HG02610 (cell line): ENCODE results near the gene DDX41.
"Not testable (repeated sequence)": the region's sequence is repeated elsewhere in the genome, so short reads cannot be mapped to it uniquely, and the experiment has no call there.

Experiments
- ATAC-seq: cut with Tn5 transposase; IDR thresholded peaks from one replicate; pipeline ENCODE4 v1.9.1; 2021; ENCODE audit warnings: mild to moderate bottlenecking, moderate library complexity; ENCODE audit not compliant: unreplicated experiment

Gene DDX41

DNA sequence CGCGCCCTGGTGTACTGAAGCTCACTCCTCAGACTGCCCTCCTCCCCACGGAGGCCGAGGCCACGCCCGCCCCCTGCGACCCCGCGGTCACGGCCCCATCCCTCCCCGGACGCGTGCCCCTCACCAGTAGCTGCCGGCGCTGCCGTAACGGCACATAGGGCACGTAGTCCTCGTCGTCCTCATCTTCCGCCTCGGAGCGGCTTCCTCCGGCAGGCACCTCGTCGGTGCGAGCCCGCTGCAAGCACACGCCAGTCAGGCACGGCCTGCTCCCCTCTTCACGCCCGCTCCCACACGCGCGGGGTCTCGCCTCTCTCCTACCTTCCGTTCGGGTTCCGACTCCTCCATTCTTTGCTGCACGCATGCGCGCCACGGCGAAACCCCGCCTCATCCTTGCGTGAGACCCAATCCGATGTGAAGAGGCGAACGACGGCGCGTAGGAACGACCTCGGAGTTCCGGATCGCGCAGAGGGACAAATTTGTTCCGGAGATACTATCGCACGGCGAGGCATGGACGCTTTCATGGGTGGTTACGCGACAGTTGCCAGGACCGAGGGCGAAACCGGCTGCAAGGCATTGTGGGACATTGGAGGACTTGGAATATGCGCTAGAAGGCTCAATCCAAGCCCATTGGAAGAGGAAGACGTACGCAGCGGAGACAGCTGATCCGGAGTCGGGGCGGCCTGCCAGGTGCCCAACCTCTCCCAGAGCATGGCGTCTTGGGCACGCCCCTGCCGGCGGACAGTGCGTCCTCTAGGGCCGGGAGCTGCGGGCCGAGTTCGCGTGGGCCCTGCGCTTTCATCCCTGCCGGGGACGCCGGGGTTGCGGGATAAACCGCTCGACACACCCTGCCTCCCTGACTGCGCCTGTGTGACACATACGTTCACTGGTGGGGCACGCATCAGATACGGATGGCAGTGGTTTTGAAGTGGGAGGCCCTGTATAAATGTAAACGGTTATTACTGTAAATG is at the start of gene DDX41:
Gene DDX41, minus strand, starts transcription at position 361 of the 968 bp plus-strand sequence. Its CDS starts 16 bp downstream, at position 345.
- ATAC-seq: peak; percentile 74

GRCh38 chr5:177565046-177565445 is 48.3 kb upstream of the DDX41 start:
- no peak for ATAC-seq

DNA sequence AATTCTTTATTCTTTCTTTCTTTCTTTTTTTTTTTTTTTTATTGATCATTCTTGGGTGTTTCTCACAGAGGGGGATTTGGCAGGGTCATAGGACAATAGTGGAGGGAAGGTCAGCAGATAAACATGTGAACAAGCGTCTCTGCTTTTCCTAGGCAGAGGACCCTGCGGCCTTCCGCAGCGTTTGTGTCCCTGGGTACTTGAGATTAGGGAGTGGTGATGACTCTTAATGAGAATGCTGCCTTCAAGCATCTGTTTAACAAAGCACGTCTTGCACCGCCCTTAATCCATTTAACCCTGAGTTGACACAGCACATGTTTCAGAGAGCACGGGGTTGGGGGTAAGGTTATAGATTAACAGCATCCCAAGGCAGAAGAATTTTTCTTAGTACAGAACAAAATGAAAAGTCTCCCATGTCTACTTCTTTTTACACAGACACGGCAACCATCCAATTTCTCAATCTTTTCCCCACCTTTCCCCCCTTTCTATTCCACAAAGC is 42.7 kb upstream of the DDX41 start:
- ATAC-seq: not testable (repeated sequence)

GRCh38 chr5:177557796-177558195 is 41.0 kb upstream of the DDX41 start:
- no peak for ATAC-seq

- ATAC-seq: no peak
These were observed 40.4 kb upstream of the DDX41 start for GRCh38 chr5:177557041-177557647.

DNA sequence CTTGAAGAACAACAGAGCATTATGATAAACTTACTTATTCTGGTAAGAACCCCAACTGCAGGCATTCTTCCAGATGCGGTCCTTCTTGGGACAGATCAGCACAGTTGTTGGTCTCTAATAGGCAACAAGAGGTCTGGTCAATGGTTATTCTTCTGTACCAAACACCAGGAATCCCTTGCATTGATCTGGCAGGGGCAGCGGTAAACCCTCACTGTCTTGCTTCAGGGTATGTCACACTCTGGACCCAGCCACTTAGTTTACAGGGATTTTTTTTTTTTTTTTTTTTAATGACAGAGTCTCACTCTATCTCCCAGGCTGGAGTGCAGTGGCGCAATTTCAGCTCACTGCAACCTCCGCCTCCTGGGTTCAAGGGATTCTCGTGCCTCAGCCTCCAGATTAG is 38.9 kb upstream of the DDX41 start:
- no peak for ATAC-seq

DNA sequence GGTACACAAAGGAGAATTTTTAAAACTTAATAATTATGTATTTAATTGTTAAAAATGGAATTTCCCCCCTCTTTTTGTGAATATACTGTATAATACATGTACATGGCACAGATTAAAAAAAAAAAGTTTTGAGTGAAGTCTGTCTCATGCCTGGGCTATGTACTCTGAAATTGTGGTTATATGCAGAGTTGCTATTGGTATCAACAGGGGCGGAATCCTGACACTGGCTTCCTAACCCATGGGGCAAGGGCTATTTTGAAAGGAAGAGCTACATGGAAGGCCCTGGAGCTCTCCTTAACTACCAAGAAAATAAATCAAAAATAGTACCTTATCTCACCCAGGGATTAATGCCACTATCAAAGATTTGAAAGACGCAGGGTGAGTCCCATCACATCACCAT is 38.5 kb upstream of the DDX41 start:
- ATAC-seq: no peak

GRCh38 chr5:177554474-177555111 is 37.8 kb upstream of the DDX41 start, which contains the start of gene FAM193B:
Gene FAM193B (minus strand): TSS chr5:177554563. CDS start chr5:177554458, 105 bp downstream.
- peak; percentile 93 for ATAC-seq

- ATAC-seq: peak; percentile 32
These were observed 37.1 kb upstream of the DDX41 start for GRCh38 chr5:177553671-177554429.

DNA sequence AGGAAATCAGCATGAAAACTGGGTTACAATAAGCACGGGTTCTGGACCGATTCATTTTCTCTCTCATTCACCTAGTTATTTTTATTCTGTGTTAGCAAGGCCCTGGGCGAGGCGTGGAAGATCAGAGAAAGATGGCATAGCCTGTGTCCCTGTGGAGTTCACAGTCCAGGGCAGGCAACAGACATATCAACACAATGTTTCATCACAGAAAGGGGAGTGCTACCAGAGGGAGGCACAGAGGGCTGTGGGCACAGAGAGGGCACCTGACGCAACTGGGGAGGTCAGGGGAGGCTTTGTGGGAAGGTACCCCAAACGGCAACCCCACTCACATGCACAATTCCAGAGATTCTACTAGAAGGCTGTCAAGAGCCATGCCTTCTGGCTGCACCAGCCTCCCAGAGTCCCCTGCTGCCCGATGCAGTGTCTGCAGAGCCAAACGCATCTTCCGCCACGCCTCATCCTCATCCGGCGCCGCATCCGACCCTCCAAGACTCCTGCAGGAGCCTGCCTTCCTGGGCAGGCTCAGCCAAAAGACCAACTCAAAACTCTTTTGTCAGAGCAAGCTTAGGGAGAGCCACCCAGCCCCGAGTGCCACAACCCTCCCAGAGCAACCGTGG is 36.2 kb upstream of the DDX41 start:
- no peak for ATAC-seq

DNA sequence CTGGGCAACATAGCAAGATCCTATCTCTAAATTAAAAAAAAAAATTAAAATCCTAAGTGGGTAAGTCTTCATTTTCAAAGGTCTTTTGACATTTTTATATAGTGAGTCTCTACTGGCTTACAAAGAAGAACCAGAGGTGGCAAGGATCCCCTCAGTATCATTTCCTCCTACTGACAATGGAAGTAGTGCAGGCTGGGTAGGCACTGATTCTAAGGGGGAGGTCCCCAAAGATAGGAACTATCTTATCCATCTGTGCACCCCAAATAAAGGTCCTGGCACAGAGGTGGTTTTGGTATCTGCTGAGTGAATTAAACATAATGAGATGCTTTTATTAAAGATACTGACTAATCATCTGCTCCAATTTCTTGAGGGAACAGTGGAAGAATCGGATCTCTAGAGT is 33.4 kb upstream of the DDX41 start:
- no peak for ATAC-seq

GRCh38 chr5:177548495-177548894 is 31.7 kb upstream of the DDX41 start:
- ATAC-seq: no peak

DNA sequence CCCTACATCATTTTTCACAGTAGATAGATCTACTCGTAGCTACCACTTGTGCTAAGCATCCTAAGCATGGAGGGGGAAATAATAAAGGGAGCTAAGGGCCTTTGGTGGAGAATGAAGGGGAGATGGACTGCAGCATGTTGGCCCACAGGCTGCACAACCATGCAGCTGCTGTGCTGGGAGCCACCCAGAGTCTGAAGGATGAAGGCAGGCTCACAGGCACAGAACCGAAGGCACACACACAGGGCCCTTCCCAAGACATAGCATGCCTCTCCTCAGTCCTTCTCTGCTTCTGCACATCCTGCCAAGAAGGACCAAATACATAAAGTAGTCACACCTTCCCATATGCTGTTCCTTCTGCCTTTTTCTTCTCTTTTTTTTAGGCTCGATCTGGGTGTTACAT is 31.0 kb upstream of the DDX41 start:
- ATAC-seq: no peak

DNA sequence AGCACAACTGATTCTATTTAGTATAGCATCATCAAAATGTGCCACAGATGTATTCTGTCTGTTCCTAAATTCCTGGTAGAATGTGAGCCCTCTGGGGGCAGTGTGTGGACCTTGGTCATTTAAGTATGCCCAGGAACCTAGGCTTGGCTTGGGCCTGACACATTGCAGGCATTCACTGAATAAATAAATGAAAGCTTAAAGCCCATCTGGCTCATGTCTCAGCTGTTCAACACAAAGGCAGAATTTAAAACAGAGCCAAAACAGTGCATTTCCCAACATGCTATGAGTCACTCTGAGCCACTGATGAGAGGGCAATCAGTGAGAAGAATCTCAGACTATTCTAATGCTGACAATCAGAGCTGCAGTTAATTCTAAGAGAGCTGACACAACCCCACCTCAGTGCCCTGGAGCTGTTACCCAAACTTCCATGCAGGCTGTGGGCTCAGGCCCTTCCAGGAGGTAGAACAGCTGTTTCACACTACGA is 29.5 kb upstream of the DDX41 start:
- ATAC-seq: no peak

DNA sequence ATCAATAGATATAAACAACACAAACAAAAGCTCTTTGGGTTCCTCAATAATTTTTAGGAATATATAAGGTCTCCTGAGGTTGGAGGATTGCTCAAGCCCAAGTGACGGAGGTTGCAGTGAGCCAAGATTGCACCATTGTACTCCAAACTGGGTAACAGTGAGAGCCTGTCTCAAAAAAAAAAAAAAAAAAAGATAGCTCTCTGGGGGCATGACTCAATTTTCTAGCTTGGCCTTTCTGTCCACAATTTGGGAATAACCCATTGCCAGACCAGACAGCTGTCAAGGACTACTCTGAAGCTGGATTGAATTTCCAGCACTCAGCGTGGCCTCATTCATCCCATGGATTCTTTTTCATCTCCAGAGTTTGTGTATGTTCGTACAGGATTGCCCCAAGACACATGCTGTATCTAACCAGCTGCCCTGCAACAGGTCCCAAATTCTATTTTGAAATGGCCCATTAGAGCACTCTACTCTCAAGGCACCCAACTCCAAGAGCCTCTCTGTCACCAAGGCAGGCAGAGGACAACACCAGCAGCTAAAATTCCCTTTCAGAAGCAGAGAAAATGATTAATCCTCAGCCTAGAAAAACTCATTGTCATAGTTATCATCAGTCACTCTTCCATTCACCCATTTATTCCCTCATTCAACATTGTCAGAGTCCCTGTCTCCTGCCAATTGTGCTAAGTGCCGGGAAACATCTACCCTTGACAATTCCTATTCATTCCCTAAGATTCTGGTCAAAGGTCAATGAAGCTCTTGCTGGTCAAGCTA is 28.9 kb upstream of the DDX41 start:
- no peak for ATAC-seq

- ATAC-seq: no peak
These were observed 26.2 kb upstream of the DDX41 start for GRCh38 chr5:177542816-177543465.

DNA sequence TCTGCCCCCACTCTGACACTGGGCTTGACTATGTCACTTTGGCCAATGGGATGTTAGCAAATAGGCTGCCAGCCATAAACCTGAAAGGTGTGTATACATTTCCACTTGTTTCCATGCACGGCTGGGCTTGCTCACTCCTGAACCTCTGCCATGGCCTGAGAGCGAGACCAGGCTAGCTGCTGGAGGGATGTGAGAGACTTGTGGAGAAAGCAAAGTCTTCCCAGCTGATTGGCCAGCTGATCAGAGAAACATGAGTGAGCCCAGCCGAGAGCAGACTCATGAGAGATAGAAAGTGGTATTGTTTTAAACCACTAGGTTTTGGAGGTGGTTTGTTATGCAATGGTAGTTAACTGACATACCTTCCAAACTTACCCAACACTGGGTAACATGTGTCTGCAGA is 23.7 kb upstream of the DDX41 start:
- ATAC-seq: no peak

- ATAC-seq: no peak
These were observed 22.6 kb upstream of the DDX41 start for GRCh38 chr5:177539411-177539810.

- ATAC-seq: no peak
These were observed 22.1 kb upstream of the DDX41 start for GRCh38 chr5:177538876-177539275.
